ENCODE data around the gene AQP2. TPM values are rescaled to one million over a fixed set of nuclear protein-coding genes. Genes with fewer than 3 reads are reported as not detected.

The AQP2 gene
- total and polyA plus RNA-seq, 7 donors = not detected

DNA sequence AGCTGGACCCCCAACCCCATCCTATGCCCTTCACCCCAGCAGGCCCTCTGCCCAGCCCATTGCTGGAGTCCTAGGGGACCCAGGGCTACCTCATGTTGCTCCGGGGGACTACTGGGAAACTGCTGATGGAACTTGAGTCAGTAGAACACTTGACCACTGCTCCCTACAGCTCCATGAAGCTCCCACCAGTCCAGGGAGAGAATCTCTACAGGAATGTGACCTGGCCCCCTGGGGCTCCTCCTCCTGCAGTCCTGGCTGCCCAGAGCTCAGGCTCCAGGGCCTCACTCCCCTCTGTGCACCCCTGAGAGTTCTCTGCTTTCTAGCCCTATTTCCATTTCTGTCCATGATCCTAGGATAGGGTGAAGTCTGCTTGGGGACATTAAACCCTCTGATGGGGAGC, 10.8 kb upstream of the AQP2 start:
- WGBS, 2 donors = 98 to 100% methylated on average over 1 of the region's 1 CpG
- no peaks in the 10 kb centered on the region for H3K36me3 ChIP-seq

GRCh38 chr12:49941556-49942511, 8.7 kb upstream of the AQP2 start:
- no peaks in the 10 kb centered on the region for H3K27me3 ChIP-seq
- peaks cover 0 to 9% (median 8%) of the 10 kb centered on the region in 4 donors for H3K4me1 ChIP-seq
- H3K4me3 ChIP-seq = no peak overlapping the region
- intact Hi-C loops (cut with DNase I) = no loop called here
- no peak for DNase-seq
- no peak overlapping the region for H3K27ac ChIP-seq
- H3K9me3 ChIP-seq = no peaks in the 10 kb centered on the region
- WGBS, 2 donors = 88 to 92% methylated on average over 13 of the region's 13 CpGs
- TF ChIP-seq, protein P1, sequence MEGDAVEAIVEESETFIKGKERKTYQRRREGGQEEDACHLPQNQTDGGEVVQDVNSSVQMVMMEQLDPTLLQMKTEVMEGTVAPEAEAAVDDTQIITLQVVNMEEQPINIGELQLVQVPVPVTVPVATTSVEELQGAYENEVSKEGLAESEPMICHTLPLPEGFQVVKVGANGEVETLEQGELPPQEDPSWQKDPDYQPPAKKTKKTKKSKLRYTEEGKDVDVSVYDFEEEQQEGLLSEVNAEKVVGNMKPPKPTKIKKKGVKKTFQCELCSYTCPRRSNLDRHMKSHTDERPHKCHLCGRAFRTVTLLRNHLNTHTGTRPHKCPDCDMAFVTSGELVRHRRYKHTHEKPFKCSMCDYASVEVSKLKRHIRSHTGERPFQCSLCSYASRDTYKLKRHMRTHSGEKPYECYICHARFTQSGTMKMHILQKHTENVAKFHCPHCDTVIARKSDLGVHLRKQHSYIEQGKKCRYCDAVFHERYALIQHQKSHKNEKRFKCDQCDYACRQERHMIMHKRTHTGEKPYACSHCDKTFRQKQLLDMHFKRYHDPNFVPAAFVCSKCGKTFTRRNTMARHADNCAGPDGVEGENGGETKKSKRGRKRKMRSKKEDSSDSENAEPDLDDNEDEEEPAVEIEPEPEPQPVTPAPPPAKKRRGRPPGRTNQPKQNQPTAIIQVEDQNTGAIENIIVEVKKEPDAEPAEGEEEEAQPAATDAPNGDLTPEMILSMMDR (IDR thresholded peaks at IDR 0.05) = no peak
- TF ChIP-seq POLR2AphosphoS5 (IDR thresholded peaks at IDR 0.05) = no peak
- TF ChIP-seq EP300 (IDR thresholded peaks at IDR 0.05) = no peak
- no peak for TF ChIP-seq POLR2A (IDR thresholded peaks at IDR 0.05)
- no peaks in the 10 kb centered on the region for H3K36me3 ChIP-seq

More for the DNA sequence above, 10.8 kb upstream of the AQP2 start:
- Histone ChIP-seq H3K4me3 (no peak overlapping the region), H3K27me3 (no peaks in the 10 kb centered on the region), H3K4me1 (no peaks in the 10 kb centered on the region), H3K9me3 (no peaks in the 10 kb centered on the region), H3K27ac (no peak overlapping the region)
- no peak for DNase-seq
- TF ChIP-seq EP300 (IDR thresholded peaks at IDR 0.05) = no peak
- TF ChIP-seq, protein P1 (IDR thresholded peaks at IDR 0.05) = no peak
- no peak for TF ChIP-seq POLR2AphosphoS5 (IDR thresholded peaks at IDR 0.05)
- no peak for TF ChIP-seq POLR2A (IDR thresholded peaks at IDR 0.05)
- intact Hi-C loops (cut with DNase I) = no loop called here

GRCh38 chr12:49942512-49942893, 8.0 kb upstream of the AQP2 start:
- no peak for DNase-seq

GRCh38 chr12:49942921-49943624, 7.5 kb upstream of the AQP2 start:
- Histone ChIP-seq H3K4me3 (no peak overlapping the region), H3K36me3 (no peaks in the 10 kb centered on the region), H3K4me1 (peaks cover 0 to 9% (median 8%) of the 10 kb centered on the region in 4 donors), H3K27ac (no peak overlapping the region), H3K9me3 (no peaks in the 10 kb centered on the region), H3K27me3 (no peaks in the 10 kb centered on the region)
- DNase-seq = no peak
- no peak for TF ChIP-seq POLR2AphosphoS5 (IDR thresholded peaks at IDR 0.05)
- TF ChIP-seq EP300 (IDR thresholded peaks at IDR 0.05) = no peak
- TF ChIP-seq, protein P1 (IDR thresholded peaks at IDR 0.05) = no peak
- TF ChIP-seq POLR2A (IDR thresholded peaks at IDR 0.05) = no peak
- intact Hi-C loops (cut with DNase I) = no loop called here
- WGBS, 2 donors = 50 to 71% methylated on average over 14 of the region's 14 CpGs

More at GRCh38 chr12:49942512-49942893, 8.0 kb upstream of the AQP2 start:
- no peak overlapping the region for H3K27ac ChIP-seq
- WGBS, 2 donors = 87 to 89% methylated on average over 3 of the region's 3 CpGs
- H3K4me3 ChIP-seq = no peak overlapping the region
- intact Hi-C loops (cut with DNase I) = no loop called here
- H3K4me1 ChIP-seq = peaks cover 0 to 9% (median 8%) of the 10 kb centered on the region in 4 donors
- H3K36me3 ChIP-seq = no peaks in the 10 kb centered on the region
- no peaks in the 10 kb centered on the region for H3K9me3 ChIP-seq
- no peaks in the 10 kb centered on the region for H3K27me3 ChIP-seq
- TF ChIP-seq POLR2AphosphoS5 (IDR thresholded peaks at IDR 0.05) (no peak), EP300 (IDR thresholded peaks at IDR 0.05) (no peak), POLR2A (IDR thresholded peaks at IDR 0.05) (no peak)
- TF ChIP-seq, protein P1 (IDR thresholded peaks at IDR 0.05) = no peak
